COLO829 (cell line): ENCODE data around the gene ADAM19.
"Not testable (repeated sequence)": the region's sequence is repeated elsewhere in the genome, so short reads cannot be mapped to it uniquely, and the experiment has no call there.

ENCODE experiments used
- DNase-seq: peaks from one replicate; pipeline ENCODE4 v3.0.0; 2012; ENCODE audit warnings: low spot score

ADAM19 gene

DNA sequence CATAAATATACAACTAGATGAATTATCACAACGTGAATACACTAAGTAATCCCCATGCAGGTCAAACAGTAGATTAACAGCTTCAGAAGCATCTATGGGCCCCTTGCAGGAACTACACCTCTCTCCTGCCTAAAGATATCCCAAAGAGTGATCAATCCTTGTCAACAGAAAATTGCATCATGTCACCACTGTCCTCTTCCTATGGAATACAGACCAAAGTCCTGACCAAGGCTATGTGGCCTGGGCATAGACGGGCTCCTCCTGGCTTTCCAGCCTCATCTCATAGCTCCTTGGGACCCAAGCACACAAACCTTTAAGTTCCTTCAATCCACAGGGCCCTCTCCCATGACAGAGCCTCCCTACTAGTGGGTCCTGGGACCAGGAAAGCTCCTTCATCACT lies 90.2 kb downstream of the ADAM19 start:
- DNase-seq: no peak

- no peak for DNase-seq
Observed at GRCh38 chr5:157484768-157485167, 90.8 kb downstream of the ADAM19 start.

DNA sequence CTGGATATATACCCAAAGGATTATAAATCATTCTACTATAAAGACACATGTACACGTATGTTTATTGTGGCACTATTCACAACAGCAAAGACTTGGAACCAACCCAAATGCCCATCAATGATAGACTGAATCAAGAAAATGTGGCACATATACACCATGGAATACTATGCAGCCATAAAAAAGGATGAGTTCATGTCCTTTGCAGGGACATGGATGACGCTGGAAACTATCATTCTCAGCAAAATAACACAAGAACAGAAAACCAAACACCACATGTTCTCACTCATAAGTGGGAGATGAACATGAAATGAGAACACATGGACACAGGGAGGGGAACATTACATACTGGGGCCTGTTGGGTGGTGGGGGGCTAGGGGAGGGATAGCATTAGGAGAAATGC lies 92.9 kb downstream of the ADAM19 start:
- DNase-seq: not testable (repeated sequence)

DNA sequence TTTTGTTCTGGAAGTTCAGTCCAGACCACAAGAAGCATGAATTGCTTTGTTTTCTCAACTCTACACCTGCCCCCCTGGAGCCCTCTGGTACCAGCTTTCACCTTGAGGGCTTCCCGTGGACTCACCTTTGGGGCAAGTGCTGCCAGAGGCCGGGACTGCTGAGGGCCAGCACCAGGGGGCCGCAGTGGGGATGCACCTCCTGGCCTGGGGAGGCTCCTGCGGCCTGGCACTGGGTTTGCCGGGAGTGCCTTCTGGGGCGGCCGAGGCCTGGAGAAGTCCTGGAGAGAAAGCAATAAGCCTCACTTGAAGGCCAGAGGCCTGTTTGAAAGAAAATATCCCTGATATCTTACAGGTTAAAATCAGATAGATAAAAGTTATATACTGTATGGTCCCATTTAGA lies 93.9 kb downstream of the ADAM19 start:
- no peak for DNase-seq

DNA sequence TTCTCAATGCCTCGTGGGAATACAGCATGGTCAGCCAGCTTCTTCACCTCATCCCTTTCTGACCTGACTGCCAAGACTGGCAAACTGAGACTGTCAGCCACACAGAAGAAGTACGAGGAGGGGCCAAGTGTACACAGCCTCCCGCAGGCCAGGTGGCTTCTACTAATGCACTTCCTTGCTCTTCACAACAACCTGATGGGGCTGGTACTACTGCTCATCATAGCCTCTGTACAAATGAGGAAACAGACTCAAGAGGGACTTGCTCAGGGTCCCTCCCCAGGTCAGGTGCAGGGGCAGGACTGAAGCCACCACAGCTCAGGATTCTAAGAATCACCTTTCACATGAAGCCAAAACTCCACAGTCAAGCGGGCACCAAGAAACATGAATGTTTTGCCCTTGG lies 94.3 kb downstream of the ADAM19 start:
- DNase-seq: no peak

GRCh38 chr5:157479612-157480510 lies 95.7 kb downstream of the ADAM19 start:
- no peak for DNase-seq

DNA sequence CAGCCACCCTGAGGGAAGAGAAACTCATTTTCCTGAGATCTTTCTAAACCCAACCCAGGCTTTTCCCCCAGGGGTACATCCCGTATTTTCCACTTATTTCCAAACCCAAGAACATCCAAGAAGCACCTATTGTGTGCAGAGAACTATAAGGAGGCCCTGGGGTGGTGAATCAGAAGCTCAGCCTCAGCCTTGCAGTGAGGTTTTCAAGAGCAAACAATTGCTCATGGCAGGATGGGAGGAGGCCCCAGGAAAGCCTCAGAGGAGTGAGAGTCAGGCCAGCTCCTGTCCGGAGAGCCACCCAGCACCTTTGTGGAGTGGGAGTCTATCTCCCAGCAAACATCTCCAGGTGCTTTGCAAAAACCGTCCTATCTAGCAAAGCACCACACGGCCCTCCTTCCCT lies 96.4 kb downstream of the ADAM19 start:
- no peak for DNase-seq

- no peak for DNase-seq
Observed at GRCh38 chr5:157478726-157479125, 96.8 kb downstream of the ADAM19 start.

GRCh38 chr5:157477814-157478494 lies 97.6 kb downstream of the ADAM19 start:
- DNase-seq: no peak

DNA sequence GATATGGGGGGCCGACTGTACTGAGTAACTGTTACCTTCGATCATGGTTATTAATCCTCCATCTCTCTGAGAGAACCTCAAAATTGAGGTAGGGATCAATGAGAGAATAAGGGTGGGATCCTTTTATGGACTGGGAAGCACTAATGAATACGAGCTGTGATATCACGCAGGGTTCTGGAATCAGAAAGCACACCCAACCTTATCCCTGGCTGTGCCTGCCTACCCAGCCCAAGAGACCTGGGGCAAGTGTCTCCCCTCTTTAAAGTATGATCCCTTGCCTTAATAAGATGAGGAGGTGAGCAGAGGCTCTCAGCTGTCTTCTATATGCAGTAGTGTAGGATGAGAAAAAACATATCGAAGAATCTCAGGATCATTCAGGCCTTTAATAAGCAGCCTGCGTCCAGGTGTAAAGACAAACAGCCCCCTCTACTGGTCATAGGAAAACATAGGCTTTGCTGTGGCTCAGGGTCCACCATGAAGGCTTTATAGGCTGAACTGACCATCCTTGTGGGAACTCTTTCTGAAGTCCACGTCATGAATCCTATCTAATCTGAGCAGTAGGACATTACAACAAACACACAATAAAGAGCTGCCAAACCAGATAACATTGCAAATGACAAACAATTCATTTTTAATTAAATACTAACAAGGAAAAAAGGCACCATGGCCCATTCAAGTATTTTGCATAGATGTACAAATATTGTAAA lies 98.7 kb downstream of the ADAM19 start:
- DNase-seq: peak; percentile 62

DNA sequence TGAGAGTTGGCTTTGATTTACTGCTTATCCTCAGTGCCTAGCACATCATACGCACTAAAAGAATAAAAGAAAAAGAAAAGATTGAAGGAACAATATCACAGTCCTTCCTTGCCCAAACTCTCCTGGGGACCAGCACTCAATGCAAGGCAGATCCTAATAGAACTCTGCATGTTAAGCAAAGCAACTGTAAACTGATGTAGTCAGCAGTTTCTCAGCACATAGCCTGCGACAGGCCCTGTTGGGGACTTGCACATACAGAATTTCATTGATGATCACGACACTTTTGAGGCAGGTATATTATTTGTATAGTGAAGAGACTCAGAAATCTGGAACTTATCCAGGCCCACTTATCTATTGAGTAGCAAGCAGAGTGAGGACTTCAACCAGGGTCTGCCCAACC lies 100.1 kb downstream of the ADAM19 start:
- no peak for DNase-seq

- no peak for DNase-seq
Observed at GRCh38 chr5:157473383-157474320, 101.9 kb downstream of the ADAM19 start.

GRCh38 chr5:157471709-157472108 lies 103.9 kb downstream of the ADAM19 start:
- peak; percentile 33 for DNase-seq

DNA sequence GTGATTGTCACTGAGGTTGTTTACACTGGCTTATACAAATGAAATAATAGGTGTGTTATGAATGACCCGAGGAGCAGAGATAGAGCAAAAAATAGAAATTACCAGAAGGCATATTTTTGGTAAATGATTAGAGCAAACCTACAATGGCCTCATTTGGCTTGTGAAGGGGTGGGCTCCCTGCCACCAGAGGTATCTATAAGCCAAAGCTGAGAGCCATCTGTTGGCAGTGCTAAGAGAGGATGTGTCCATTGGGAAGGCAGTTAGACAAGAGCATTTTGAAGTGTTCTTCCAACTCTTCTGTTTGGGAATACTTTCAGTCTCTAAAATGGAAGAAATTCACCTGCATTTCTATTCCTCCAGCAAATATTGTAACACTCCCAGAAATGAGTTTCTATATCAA lies 104.9 kb downstream of the ADAM19 start:
- no peak for DNase-seq

DNA sequence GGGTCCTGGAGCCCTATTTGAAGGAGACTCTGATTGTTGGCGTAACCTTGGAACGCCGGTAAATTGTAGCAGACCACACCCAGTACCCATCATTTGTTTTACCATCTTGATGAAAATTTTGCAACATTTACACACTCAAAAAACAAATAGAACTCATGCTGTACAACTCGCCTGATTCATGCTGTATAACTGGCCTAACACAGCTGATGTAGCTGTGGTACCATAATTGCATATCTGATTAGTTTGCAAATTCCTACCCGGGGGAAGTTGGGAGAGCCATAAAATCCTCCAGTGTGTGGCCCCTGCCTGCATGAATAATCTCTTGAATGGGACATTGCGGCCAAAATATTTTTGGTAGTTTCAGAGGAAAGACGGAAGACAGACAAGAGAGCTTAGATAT lies 105.9 kb downstream of the ADAM19 start:
- no peak for DNase-seq

DNA sequence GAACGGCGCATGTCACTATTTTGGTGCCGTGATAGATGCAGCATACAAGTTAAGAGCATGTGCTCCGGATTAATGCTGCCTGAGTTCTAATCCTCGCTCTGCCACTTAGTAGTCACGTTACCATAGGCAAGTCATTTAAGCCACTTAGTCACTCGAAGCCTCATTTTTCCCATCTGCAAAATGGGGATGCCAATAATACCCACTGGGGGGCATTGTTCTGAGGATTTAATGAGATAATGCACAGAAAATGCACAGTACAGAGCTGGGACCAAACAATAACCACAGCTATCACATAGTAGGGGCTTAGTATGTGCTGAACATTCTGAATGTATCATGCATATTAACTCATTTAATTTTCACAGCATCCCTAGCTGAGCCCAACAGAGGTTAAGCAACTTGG lies 106.5 kb downstream of the ADAM19 start:
- no peak for DNase-seq

DNA sequence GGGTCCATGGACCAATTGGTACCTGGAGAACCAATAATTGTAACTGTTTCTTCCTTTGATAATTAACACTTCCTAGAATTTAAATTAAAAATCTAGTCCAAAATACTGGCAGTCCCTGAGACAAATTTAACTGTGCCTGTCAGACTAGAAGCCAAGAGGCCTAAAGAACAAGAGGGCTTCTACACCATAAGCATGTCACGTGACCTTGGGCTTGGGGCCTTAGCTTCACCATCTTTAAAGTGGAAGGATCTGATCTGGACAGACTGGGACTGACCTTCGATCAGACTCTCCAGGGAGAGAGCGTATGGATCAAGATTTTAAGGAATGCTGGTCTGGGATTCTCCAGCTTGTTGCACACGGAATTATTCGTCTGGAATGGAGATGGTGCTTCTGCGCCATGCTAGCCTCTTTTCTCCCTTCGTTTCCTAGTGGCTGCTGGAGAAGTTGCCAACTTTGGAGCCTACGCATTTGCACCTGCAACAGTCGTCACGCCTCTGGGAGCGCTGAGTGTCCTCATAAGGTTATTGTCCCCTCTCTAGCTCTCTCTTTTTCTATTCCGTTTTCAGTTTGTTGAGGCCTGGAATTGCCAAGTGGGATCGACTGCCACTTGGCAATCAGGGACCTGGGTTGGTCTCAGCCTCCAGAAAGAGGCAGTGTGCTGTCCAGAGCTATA lies 107.1 kb downstream of the ADAM19 start:
- DNase-seq: no peak

DNA sequence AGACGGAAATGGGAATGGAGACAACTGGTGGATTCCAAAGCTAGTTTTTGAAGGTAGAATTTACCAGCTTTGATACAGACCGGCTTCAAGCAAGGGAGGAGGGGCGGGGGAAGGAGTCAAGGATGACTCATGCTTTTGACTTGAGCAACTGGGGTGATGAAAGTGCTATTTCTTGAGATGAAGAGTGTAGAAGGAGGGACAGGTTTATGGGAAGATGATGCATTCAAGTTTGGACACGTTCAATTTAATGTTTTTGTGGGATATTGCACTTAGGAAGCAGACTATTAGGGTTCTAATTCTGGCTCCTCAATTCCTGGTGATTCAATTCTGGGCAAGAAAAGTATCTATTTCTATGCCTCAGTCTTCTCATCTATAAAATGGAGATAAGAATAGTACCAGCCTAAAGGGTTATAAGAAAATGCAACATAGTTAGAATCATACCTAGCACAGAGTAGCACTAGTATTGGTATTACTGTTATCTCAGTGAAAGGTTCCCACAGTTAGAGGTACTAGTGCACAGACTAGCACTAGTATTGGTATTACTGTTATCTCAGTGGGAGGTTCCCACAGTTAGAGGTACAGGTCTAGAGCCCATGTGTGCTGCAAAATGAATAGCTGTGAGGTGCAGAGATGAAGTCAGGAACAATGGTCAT lies 110.9 kb downstream of the ADAM19 start:
- DNase-seq: peak; percentile 61

DNA sequence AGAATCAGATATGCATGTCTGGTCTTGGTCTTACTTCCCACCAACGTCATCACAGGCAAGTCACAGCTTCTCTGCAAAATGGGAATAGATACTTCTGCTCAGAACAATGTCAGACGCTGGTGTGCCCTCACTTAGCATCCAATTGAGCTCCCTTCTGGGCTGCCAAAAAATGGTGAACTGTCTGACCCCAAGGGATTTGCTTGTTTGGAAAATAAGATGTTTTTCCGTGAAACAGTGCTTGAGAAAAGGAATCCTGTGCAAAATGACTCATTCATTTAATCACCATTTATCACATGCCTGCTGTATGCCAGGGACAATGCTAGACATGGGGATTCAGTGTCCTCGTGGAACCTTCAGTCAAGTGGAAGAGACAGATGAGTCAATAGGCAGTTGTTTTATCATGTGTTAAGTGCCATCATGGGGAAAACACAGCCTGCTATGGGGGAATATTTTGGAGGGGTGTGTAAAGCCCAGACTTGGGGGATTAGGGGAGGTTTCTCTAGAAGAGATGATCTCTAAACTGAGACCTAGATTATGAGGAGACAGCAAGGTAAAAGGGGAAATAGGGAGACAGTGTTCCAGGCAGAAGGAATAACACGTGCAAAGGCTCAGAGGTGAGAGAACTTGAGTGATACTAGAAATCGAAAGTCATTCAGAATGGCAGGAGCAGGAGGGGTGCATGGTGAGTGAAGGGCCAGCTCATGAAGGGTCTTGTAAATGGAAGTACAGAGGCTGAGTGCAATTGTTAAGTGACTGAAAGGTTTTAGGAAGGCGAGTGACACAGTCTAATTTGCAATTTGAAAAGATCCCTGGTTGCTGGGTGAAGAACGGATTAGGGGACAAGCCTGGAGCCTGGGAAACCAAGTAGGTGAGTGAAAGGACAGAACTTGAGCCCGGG lies 111.7 kb downstream of the ADAM19 start:
- peak; percentile 21 for DNase-seq

DNA sequence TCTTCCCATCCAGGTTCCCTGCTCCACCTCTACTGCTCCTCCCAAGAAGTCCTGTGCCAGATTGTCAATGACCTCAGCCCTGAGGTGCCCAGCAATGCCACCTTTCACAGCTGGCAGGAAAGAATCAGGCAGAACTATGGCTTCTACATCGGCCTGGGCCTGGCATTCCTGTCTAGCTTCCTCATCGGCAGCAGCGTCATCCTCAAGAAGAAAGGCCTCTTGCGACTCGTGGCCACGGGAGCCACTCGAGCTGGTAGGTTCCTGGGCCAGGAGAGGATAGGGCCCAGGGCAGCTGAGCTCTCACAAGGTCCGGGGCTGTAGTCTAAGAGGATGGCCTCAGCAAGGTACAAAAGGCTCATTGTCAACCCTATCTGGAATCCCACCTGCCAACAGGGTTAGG lies 112.5 kb downstream of the ADAM19 start:
- DNase-seq: no peak
